Choroid plexus epithelial cell (primary cell): ENCODE results near the gene NRGN.

Experiments
- DNase-seq: peaks from one replicate; pipeline ENCODE4 v3.0.0-alpha.2; 2010; ENCODE audit warnings: low read depth
- H3K4me3 ChIP-seq: 2 replicates; pipeline ENCODE4 v1.5.1; 2011; ENCODE audit warnings: low read depth, mild to moderate bottlenecking, control low read depth, low read length, moderate library complexity
- CTCF ChIP-seq: conservative IDR thresholded peaks from 2 replicates; pipeline ENCODE4 v1.5.1; 2011; ENCODE audit warnings: low read depth, mild to moderate bottlenecking, control low read depth, inconsistent platforms, low read length, moderate library complexity

The NRGN gene

GRCh38 chr11:124717421-124717785 is 22.3 kb upstream of the NRGN start:
- DNase-seq = peak; percentile 50
- no peak for TF ChIP-seq CTCF
- peak overlapping the region; percentile 6 for H3K4me3 ChIP-seq

- DNase-seq = peak; percentile 35
- TF ChIP-seq CTCF = no peak
- peak overlapping the region; percentile 46 for H3K4me3 ChIP-seq
Measured at GRCh38 chr11:124717786-124718651, 21.7 kb upstream of the NRGN start.

GRCh38 chr11:124718801-124719200 is 20.9 kb upstream of the NRGN start:
- no peak for DNase-seq
- no peak overlapping the region for H3K4me3 ChIP-seq
- TF ChIP-seq CTCF = no peak

DNA sequence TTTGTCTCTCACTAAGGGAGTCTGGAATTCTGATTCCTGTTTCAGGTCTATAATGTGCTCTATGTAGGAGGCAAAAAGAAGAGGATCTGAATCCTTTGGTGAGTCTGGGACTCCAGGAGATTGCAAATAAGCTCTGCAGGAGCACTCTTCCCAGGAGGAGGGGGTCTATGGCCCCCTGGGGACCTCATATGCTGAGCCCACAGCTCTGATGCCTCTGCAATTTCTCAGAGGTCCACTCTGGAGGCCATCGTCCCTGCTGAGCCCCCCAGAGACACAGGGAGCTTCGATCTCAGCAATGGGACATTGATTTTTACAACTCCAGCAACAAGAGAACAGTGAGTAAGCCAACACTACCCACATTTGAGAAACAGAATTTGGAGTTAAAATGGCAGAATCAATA is 20.2 kb upstream of the NRGN start:
- DNase-seq = no peak
- H3K4me3 ChIP-seq = no peak overlapping the region
- TF ChIP-seq CTCF = no peak

DNA sequence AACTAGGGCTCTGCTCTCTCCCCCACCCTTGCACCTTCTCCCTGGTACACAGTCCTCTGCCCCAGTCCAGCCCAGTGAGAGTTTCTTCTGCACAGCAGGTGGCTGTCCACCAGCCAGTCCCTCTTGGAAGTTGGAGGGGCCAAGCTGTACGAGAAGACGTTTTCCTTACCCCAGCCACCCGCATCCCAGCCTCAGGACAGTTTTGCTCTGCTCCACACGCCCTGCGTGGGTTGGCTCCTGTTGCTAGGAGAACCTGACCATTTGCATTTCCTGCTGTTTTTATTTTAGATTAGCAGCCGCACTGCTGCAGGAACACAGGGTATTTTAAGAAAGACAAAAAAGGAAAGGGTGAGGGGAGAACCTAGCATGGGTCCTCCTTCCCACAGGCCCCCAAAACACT is 17.6 kb upstream of the NRGN start:
- no peak for DNase-seq
- H3K4me3 ChIP-seq = no peak overlapping the region
- TF ChIP-seq CTCF = no peak

DNA sequence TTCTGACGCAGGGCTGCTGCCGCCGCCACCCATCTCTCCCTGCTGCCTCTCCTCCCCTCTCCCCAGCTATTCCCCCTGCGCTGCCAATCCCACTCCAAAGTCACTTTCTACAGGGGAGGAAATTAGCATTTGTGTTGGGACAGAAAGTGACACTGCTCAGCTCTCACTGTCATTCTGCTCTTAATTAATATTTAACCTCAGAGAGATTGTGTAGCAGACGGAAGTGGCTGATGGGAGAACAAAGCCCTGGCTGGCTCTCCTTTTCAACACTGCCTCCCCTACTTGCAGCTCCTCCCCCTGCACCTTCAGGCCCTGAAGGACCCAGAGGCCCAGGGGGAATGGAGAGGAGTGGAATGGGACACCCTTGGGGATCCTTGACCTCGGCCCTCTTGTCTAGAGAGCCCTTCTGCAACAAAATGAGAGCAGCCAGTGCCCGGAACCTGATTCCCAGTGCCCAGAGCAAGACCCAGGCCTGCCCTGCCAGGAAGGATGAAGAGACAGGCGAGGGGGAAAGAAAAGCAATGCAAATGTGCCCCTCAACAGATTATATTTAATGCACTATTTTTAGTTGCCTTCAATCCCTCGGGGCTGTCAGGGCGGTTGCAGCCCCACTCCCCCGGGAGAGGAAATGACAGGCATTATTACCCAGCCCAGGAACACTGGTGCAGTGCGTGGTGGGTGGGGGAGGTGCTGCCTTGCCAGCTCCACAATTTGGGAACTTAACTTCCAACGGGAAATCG is 14.6 kb upstream of the NRGN start:
- no peak for DNase-seq
- no peak for TF ChIP-seq CTCF
- no peak overlapping the region for H3K4me3 ChIP-seq

DNA sequence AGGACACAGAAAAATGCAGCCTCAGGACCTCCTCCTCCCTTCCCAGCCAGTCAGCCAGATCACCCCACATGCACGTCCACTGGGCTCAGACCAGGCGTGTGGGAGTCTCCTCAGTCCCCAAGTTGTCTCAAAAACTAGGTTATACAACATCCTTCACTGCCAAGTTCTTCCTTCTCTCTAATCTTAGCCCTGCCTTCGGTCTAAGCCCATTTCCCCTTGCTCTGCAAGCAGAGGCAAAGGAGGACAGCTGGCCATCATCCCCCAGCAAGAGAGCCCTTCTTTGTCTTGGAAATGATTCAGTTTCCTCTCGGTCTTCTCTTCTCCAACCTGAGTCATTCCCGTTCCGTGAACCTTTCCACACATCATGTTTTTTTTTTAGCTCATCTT is 14.0 kb upstream of the NRGN start:
- TF ChIP-seq CTCF = no peak
- DNase-seq = peak; percentile 36
- no peak overlapping the region for H3K4me3 ChIP-seq
